OCI-LY1 (cell line): ENCODE measurements around the gene STKLD1.

ENCODE experiments used
- EZH2 ChIP-seq: fragments of 200-600 bp; sonication (generic), shearing (Covaris generic); IDR thresholded peaks from 2 replicates; pipeline ENCODE4 v1.8.0; 2017; ENCODE audit warnings: borderline replicate concordance, mixed run types, mild to moderate bottlenecking, antibody characterized with exemption, low read length, moderate library complexity, mixed read lengths
- TF ChIP-seq, protein P1 (sequence below): fragments of 200-600 bp; sonication (generic), shearing (Covaris generic); IDR thresholded peaks from 2 replicates; pipeline ENCODE4 v1.5.1; 2017; ENCODE audit warnings: mild to moderate bottlenecking, antibody characterized with exemption, low read length, moderate library complexity, mixed read lengths

DNA sequence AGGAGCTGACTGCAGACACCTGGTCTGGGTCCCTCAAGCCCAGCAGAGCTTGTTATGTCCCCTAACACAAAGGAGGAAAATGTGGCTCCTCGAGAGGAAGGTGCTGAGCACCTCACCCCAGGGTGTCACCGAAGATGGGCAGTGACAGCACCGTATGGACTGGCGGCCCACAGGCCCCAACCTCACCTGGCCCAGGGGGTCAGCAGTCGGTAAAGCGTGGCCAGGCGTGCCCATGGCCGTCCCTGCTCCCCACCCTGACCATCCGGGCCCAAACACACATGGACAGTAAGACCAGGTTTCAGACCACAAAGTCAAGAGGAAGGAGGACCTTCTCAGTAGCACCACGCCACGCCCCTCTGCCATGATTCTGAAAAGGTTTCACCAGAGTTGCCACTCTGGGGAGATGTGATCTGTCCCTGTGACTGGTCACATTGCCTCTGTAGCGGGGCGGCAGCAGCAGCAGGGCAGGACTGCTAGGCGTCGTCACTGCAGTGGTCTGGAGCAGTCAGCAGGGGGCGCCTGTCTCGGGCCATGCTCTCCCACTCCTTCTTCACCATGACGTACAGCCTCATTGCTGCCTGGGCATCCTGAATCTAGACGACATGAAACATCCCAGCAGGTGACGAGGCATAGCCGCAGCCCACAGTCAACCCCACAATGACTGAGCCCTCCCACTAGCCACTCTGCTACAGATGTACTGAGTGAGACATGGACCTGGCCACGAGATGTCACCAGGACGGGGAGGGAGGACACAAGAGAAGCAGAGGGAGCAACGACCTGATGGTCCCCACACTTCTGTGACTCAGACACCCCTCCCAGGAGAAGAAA is 30.5 kb downstream of the STKLD1 start:
- TF ChIP-seq, protein P1, sequence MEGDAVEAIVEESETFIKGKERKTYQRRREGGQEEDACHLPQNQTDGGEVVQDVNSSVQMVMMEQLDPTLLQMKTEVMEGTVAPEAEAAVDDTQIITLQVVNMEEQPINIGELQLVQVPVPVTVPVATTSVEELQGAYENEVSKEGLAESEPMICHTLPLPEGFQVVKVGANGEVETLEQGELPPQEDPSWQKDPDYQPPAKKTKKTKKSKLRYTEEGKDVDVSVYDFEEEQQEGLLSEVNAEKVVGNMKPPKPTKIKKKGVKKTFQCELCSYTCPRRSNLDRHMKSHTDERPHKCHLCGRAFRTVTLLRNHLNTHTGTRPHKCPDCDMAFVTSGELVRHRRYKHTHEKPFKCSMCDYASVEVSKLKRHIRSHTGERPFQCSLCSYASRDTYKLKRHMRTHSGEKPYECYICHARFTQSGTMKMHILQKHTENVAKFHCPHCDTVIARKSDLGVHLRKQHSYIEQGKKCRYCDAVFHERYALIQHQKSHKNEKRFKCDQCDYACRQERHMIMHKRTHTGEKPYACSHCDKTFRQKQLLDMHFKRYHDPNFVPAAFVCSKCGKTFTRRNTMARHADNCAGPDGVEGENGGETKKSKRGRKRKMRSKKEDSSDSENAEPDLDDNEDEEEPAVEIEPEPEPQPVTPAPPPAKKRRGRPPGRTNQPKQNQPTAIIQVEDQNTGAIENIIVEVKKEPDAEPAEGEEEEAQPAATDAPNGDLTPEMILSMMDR: peak; percentile 86
- no peak for TF ChIP-seq EZH2
